ENCODE results near the gene S100A16.
"Not testable (repeated sequence)": the region's sequence is repeated elsewhere in the genome, so short reads cannot be mapped to it uniquely, and the experiment has no call there.

Gene S100A16, protein sequence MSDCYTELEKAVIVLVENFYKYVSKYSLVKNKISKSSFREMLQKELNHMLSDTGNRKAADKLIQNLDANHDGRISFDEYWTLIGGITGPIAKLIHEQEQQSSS
- 1.7 to 10.2 (median 4.7) reads per million in 18 experiments for total RNA-seq

DNA sequence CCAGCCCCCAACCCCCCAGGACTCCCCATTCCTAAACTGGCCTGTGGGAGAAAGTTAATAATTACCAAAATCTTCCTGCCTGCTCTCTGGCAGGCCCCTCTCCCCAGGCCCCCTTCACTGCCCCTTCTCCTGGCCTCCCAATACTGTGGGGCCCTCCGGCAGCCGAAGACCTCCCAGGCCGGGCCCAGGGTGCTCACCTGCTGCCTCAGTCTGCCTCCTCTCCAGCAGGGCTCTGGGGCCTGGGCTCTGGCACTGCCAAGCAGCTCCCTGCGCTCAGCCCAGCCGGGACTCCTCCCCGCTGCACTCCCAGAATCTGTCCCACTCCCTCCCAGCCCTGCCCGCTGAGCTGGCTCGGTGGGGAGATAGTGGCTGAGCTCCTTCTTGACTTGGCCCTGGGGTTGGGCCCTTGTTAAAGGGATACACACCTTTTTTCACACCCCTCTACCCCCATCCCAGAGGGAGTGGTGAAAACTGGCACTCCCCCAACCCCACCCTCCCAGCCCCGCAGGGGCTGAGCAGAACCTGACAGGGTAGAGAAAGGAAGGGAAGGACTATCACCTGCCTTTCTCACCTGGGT is at the start of gene S100A16:
Gene S100A16 (minus strand): TSS at position 383 of the 577 bp plus-strand sequence. CDS start 4,986 bp downstream, outside the sequence.
- DNase-seq: no peak

DNA sequence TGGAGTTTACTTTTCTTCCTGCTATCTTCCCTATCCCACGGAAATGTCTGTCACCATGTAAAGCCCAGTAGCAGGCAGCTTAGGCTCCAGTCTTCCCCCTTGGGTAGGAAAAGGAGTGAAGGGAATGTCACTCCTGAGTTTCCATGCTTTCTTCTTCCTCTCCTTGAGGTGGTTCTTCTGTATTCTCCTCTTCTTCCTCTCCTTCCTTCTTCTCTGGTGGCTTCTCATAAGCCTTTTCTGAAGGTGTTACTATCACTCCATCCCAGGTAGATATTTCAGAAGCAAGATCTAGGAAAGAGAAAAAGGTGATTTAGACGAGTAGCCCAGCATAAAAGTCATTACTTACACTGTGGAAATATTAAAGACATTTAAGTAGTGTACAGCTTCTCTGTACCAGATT is 49.3 kb upstream of the S100A16 start:
- DNase-seq: no peak

DNA sequence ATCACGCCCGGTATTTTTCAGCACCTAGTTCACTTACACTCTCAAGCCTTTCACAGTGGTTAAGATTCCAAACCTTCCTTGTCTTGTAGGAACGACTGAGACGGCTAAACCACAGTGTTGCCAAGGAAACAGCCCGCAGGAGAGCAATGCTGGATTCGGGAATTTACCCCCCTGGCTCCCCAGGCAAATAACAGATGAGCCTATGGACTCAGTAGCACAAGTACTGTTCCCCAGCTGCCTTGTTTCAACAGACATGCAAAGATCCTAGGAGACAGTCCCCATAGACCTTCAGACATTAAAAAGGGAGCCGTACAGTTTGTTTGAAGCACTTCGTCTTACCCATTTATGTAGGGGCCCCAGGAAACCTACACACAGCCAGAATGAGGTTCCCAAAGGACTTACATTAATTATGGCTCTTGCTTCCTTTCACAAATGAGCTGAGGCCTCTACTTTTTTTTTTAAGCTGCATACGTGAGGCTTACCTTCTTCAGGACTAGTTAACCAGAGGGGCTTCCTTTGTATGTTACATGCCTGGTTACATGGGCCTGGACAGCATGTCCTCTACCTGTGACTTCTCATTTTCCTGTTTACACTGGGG is 48.3 kb upstream of the S100A16 start:
- no peak for DNase-seq

DNA sequence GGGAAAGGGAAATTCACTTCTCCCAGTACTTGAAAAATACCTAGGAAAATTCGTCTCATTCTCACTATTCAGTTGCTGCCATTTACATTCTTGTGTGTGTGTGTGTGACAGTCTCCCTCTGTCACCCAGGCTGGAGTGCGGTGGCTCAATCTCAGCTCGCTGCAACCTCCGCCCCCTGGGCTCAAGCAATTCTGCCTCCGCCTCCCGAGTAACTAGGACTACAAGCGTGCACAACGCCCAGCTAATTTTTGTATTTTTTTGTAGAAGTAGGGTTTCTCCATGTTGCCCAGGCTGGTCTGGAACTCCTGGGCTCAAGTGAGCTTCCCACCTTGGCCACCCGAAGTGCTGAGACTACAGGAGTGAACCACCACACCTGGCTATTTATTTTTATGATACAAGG is 46.7 kb upstream of the S100A16 start:
- DNase-seq: no peak

DNA sequence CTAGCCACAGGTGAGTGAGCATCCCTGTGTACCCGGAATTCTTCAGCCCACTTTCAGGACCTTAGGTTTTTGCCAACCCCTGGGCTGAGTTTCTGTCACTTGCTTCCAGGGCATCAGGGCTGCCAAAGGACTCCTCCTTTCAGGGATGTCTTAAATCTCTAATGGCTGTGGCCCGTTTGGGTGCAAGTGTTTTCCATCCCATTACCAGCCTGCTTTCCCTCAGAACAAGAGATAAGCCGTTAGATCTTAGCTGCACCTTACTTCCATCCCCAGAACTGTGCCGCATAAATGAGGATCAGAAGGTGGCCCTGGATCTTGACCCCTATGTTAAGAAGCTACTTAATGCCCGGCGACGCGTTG is 46.2 kb upstream of the S100A16 start:
- no peak for DNase-seq

DNA sequence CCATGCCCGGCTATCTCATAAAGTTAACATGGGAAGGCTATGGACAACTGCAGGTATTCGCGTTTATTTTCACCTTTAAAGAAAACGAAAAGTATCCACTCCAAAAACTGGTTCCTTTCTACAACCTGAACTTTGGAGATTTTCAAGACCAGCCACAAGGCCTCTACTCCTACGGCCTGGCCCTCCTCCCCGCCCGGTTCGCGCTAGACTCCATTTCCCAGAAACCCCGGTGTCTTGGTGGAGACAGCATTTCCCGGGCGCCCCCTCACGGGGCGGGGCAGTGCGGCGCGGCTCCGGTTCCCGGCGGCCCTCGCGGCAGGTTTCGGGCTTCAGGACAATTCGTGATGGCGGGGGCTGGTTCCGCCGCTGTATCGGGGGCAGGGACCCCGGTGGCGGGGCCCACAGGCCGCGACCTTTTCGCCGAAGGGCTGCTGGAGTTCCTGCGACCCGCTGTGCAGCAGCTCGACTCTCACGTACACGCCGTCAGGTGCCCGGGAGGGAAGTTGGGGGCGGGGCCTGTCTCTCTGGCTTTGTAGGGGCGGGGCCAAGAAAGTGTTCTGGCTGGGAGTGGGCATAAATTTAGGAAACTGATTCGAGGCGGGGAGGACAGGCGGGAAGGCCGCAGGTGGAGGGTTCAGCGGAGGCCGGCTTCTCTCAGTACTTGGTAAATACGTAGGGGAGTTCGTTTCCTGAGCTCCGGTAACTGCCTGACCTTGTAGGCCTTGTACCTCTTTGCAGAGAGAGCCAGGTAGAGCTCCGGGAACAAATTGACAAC is 45.6 kb upstream of the S100A16 start, which contains the start of gene SNAPIN:
Gene SNAPIN (plus strand): TSS at position 304 of the 775 bp plus-strand sequence. CDS start 41 bp downstream, at position 345.
- DNase-seq: peak; percentile 91 to 94

DNA sequence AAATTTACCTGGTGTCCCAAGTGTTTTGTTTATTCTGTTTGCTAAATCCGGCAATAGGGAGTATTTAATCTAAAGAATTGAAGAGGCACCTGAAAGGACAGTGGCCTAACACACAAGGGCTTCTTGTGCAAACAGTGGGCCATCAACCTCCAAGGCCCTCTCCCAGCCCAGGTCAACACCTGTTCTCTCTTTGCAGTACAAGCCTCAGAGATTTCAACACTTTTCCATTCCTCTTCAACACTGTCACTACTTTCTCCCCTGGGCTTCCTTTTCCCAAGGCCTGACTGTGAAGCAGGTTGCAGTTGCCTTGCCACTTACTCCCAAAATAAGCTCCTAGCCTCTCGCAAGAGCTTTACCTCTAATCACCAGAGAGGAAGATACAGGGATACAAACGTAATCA is 42.4 kb upstream of the S100A16 start:
- DNase-seq: no peak

DNA sequence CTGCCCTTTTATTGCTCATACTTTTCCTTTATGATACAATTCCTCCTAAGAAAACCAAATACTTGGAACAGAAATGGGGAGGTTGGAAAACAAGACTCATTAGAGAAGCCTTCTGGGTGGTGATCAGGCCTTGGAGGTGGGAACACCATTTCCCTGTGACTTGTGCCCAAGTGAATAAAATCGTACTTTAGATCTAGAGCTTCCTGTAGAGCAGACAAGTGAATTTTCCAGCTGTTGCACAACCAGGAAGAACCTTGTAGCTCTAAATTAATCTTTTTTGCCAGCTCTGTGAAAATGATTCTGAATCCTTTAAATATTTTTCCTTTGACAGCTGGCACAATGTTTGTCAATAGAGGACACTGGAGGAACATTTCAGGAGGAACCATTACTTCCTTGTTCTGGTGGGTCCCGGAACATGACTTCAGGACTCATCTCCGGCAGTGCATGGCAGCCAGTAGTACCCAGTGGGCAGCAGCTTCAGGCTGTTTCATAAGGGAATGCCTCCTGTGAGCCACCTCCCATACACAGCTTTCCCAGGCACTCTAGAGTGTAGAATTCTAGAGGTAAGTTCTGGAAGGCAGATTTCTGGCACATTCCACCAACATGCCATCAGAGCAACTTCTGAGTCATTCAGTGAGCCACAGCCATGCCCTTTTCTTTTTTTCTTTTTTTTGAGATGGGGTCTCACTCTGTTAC is 40.0 kb upstream of the S100A16 start:
- DNase-seq: peak; percentile 55 to 81

DNA sequence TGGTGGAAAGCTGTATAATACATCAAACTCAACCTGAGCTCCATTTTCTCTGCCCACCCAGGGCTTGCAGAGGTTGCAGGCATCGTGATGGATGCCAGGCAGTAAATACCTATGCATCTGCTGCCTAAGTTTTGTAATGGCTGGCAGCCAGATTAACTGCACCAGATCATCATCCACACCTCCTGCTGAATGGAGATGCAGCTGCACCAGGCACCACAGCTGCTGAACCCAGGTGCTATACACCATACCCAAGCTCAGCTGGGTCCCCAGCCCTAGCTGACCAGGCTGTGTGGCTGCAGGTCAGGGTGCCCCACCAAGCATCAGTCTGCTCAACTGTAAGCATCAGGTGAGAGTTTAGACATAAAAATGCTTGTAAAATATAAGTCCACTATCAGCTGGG is 38.8 kb upstream of the S100A16 start:
- DNase-seq: no peak

DNA sequence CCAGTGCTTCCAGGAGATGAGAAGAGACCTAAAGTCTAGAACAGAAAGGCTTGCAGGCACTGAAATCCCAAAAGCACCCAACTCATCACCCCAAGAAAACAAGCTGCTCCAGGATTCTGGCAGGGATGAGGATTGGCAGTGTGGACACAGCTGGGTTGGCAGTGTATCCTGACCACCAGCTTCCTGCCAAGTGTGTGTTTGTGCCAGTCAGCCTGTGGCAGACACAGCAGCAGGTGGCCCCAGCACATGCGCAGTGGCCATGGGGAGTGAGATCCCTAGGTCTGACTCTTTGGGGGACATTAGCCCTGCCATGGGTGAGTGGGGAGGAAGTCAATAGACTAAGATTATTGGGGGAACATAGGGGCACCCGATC is 36.9 kb upstream of the S100A16 start:
- no peak for DNase-seq

DNA sequence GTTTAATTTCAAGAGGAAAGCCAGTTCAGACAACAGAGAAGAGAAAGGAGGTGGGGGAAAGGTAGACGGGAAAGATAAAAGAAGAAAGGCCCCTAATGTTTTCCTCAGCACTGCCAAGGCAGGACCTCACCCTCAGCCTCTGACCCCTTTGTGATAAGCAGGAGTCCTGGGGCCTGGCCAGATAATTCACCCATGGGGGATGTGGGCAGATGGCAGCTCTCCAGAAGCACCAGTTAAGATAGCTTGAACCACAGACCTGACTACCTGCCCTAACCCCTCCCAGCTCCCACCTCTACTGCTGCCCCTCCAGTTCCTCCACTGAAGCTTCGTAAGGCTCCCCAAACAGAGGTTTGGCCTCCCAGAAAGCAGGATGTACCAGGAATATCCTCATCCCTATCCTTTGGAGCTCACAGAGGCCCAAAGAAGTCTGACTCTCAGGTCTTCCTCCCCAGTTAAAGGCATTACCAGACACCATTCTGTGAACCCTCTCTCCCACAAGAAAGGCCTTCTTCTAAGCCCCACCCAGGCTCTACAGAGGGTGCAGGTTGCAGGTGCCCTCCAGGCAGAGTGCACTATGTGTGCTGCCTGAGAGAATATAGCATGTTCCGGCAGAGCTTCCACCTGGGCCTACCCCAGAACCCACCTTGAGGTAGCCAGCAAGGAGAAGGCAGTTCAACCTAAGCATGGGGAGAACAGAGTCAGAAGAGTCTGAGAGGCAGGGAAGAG is 36.4 kb upstream of the S100A16 start:
- DNase-seq: no peak

DNA sequence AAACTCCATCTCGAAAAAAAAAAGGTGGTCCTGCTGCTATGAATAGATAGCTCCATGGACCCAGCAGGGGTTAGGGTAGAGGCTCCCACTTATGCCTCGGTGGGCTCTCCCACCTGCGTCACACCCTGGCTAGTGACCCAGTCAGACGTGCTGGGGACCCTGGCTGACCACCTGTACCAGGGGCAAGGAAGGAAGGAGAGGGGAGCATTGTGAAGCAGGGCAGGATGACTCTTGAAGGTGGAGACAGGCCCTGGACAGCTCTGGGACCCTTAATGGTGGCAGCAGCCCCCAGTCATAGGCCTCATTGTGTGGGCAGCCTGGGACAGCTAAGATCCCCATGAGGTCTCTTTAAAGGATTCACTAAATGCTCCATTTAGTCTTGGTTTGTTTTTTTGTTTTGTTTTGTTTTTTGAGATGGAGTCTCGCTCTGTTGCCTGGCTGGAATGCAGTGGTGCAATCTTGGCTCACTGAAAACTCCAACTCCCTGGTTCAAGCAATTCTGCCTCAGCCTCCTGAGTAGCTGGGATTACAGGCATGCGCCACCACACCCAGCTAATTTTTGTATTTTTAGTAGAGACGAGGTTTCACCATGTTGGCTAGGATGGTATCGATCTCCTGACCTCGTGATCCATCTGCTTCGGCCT is 35.2 kb upstream of the S100A16 start:
- DNase-seq: no peak

DNA sequence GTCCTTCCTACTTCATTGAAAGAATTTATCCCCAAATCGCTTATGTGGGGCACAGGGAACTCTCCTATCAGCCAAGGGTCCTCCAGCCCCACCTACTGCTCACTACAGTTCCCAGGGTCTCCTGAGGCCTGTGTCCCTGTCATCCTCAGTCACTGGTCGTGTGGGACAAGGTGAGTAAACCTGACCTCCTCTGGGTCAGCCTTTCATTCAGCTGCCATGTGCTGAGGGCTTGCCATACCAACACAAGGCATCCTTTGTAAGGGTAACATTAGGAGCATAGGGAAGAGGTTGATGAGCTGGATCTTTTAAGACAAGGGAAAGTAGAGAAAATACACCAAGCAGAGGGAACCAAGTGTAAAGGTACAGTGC is 34.4 kb upstream of the S100A16 start:
- DNase-seq: no peak

DNA sequence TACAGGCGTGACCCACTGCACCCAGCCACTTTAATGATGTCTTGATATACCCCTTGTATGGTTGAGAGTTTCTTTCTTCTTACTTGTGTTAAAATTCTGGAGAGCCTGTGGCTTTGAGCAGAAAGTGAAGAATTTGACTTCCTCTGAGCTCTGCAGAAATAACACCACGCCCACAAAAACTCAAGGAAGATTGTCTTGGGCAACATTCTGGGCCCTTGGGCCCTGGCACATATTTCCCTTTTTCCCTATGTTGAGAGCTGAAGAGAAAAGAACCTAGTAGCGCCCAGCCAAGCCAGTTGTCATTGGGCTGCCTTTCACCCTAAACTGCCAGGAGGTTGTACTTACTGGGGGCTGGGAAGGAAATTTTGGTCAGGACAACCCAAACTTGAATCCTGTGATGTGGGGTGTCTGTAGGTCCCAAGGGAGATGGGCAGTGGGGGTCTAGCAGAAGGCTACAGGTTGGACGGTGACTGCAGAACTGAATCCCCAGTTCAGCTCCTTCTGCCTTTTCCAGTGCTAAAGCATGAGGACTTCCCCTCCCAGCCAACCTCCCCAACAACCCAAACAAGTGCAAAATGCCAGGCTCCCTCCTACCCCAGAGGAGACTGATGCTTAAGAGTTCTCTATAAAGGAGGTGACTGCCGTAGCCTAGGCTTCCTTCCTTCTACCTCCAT is 33.9 kb upstream of the S100A16 start:
- peak; percentile 88 to 91 for DNase-seq

DNA sequence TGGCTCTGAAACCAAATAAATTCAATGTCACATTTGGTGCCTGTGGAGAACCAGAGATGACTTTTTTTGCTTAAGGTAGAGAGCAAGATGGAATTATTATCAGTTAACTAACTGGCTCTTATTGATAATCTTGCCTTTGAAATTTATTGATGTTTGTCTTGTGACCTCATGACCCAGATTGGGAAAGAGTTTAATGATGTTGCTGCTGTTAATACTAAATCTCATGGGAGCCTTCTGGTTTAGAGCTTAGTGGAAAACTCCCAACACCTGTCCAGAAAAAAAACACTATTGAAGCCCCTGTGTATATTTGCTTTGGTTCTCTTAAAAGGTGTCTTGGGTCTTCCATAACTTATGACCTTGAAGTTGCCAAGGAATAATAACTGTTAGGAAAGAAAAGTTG is 30.9 kb upstream of the S100A16 start:
- DNase-seq: no peak

DNA sequence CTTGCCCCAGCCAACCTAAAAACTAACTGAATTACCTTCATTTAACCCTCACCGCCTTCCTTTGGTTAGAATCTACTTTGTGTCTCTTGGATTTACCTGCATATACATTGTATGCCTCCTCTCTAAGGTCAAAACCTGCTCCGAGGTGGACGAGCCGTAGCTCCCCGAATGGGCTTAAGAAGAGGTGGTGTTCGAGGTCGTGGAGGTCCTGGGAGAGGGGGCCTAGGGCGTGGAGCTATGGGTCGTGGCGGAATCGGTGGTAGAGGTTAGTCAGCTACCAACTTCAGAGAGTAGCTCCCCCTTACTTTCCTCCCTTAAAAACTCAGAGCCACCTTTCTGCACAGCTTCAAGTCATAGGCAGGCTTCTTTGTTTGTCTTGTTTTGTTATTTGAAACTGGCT is 30.2 kb upstream of the S100A16 start:
- no peak for DNase-seq

DNA sequence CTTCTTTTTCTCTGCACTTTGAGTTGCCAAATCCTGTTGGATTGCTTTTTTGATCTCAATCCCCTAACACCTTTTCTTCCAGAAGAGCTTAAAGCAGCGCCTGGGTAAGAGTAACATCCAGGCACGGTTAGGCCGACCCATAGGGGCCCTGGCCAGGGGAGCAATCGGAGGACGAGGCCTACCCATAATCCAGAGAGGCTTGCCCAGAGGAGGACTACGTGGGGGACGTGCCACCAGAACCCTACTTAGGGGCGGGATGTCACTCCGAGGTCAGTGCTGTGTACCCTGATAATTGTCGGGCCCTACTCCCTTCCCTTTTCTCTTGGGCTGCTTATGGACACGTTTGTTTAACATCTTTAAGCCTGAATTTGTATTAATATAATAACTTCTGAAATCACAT is 29.2 kb upstream of the S100A16 start:
- DNase-seq: no peak

DNA sequence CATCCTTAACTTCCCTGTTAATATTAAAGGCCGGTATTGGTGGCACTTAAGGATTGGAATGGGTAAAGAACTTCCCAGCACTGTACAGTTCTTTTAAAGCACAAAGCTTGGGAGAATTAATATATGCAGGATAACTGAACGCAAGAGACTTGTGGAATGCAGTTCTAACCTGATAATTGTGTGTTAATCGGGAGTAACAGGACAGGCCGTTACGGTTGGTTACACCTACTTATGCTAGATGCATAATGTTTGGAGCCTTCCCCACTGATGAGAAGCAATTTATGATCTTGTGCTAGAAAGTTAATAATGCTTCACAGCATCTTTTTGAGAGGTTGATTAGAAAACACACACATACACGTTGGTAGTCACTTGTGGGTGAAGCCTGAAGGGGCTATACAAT is 27.9 kb upstream of the S100A16 start:
- DNase-seq: no peak

DNA sequence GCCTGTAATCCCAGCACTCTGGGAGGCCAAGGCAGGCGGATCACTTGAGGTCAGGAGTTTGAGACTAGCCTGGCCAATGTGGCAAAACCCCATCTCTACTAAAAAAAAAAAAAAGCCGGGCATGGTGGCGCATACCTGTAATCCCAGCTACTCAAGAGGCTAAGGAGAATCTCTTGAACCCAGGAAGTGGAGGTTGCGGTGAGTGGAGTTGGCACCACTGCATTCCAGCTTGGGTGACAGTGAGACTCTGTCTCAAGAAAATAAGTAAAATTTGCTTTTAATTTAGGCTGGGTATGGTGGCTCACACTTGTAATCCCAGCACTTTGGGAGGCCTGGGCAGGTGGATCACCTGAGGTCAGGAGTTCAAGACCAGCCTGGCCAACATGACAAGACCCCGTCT is 27.3 kb upstream of the S100A16 start:
- DNase-seq: not testable (repeated sequence)

DNA sequence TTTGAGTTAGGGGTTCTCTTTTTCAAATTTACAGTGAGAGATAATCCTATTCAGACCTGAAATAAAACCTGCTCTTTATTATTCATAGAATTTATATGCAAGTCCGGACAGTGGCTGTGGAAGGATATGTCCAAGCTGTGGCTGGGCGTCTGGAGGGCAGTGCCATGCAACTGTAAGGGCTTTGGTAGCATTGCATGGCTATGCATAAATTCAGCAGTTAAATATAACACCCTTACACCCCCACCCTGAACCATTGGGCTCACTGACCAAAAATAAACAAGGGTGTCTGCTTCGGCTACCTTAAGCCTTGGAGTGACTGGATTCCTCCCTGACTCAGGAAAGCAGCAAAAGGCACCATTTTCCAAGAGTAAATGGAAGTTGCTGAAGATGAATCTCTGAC is 26.3 kb upstream of the S100A16 start:
- DNase-seq: no peak

DNA sequence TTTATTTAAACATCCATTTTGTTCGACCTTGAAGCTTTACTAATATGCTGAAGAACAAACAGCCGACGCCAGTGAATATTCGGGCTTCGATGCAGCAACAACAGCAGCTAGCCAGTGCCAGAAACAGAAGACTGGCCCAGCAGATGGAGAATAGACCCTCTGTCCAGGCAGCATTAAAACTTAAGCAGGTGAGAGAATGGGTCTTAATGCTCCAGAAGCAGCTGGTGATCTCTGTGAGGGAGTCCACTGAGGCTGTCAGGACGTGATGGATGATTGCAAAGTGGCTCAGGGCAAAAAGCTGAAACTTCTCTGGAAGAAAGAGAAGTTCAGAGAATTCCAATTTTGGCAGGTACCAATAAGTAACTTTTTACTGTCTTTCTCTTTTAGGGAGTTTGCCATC is 25.3 kb upstream of the S100A16 start:
- no peak for DNase-seq

All from inflammatory macrophage (primary cell).